Posterior cingulate gyrus (tissue), 11 donors: ENCODE measurements around the gene GHR.
A peak's percentile ranks its signal among the peaks of the same experiment; 100 is the strongest.

ENCODE experiments used
- DNase-seq, 10 donors: peaks; one replicate each; pipeline versions ENCODE4 v3.0.0 to v3.0.0-alpha.2; 2020 to 2021; ENCODE audit warnings: mixed read lengths in 3 of 10
- intact Hi-C: fragments of 100-400 bp; cut with DNase I; formaldehyde crosslinking; loops from one replicate; pipeline ENCODE4 v1.15.1; 2023

Gene GHR

DNA sequence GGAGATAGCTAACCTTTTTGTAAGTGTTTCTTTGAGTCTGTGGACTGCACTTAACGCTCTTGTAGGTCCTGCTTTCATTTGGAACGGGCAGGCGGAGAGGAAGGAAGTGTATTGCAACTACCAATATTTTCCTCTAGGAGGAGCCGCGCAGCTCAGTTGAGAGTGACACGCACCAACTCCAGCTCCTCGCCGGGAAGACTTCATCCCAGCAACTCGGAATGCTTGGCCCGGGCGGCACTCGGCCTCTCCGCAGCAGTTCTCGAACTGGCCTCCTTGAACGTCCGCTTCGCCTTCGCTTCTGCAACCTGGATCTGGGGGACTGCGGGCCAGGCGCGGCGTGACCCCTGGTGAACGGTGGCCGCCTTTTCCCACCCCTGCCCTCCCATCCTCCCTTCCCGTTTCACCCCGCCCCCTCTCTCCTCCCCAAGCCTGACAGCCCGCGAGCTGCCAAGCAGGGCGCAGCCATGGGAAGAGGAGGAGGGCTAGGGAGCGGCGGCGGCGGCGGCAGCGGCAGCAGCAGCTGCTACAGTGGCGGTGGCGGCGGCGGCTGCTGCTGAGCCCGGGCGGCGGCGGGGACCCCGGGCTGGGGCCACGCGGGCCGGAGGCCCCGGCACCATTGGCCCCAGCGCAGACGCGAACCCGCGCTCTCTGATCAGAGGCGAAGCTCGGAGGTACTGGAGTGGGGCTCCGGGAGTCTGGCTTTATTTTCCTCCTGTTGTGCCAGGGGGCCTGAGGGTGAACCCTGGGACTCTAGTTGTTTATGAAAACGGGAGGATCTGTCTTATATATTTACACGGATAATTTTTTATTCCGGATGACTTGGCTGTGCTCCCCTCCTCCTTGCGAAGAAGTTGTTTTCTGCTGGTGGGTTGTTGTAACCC is at the start of gene GHR:
GHR (plus strand) TSS at position 155 of the 881 bp plus-strand sequence. CDS start 142,436 bp downstream, outside the sequence.
- intact Hi-C loops = loop anchor here (2.0 to 10.0 kb wide), 3 partner anchors 159 to 461 kb away; no protein-coding TSS in a partner anchor

DNA sequence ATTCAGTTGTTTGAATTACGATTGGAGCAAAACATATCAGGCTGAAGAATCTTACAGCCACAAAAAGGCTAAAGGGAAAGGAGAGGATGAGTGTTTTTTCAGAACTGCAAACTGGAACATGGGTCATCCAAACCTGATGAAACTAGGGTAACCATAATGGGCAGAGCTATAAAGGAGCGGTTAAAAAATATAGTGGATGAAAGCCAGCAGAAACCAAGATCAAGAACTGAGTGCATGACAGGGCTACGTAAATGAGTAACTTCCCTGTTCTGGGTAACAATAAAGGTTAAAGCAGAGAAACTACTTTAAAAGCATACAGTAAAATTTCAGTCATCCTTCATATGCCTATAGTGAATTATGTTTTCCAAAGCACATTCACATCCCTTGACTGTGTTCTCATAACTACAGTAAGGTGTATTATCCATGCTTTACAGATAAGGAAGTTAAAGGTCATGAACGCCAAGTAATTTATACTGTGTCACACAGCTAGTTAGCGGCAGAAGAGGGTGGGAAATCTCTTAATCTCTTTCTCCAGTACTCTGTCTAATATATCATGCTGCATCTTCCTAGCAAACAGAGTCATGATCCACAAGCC is 48.5 kb upstream of the GHR start:
- DNase-seq = no peak
- intact Hi-C loops = no loop called here

More for the DNA sequence above, at the start of gene GHR:
- peak; percentile 65 to 96 (median 76) for DNase-seq

DNA sequence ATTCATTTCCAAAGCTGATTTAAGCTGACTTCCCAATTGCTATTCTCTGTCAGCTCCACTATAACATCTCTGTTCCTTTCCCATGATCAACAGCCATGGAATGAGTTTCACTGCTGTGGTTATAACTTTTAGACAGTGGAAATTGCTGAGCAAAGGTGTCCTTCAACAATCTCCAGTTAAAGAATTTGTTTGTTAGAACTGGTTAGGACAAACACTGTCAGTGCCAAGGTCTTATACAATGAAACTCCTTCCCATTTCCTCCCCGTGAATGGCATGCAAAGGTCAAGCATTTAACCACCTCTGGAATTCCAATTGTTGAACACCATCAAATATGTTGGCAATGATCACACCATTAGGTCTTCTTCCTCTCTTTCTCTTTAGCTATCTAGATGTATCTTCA is 45.7 kb upstream of the GHR start:
- intact Hi-C loops = no loop called here

DNA sequence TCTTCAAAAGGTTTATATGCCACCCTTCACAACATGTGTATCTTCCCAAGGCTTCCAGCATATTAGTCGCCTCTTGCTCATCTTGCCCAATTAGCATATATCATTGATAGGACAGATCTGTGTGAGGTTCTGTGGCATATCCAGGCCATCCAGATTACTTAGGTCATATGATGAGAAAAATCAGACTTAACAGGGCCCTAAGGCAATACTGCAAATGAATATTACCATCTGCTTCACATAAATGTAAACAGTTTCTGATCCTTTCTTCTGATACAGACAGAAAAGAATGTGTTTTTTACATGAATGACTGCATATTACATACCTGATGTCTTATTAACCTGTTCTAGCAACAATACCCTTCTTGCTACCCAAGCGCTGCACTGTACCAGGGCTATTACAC is 41.3 kb upstream of the GHR start:
- intact Hi-C loops = no loop called here
- no peak for DNase-seq

More for the DNA sequence above, 45.7 kb upstream of the GHR start:
- no peak for DNase-seq

DNA sequence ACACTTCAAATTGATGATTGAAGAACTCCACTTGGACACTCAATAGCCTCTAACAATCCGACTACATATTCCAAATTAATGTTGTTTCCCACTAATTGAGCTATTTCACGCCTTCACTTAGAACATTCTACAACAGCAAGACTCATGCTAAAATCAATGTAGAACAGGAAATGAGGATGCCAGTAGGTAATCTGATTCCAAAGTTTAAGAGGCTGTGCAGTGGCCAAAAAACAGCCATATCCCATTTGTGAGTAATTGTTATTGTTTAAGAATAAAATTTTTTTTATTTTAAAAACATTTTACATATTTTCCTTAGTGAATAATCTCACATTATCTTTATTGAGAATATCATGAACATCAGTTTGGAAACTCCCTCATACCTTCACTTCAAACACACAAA is 35.7 kb upstream of the GHR start:
- intact Hi-C loops = no loop called here
- DNase-seq = no peak

DNA sequence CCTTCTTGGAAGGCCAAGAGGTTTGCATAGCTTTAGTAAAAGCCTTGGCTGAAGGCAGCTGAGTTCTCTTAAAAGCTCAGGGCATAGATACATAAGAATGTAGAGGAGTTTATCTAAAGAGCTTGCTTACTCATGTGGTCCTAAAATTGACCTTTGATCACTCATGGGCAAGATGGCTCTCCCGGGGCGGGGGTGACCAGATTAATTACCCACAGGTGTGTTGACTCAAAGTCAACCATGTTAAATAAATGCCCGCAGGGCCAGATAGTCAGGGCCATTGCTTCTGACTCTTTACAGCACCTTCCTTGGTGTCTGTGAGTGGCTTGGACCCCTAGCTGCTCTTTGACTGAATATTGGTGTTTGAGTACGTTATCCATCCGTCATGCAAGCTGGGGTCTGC is 33.1 kb upstream of the GHR start:
- DNase-seq = peak in 2 of 10 donors; percentile 47 to 53
- intact Hi-C loops = no loop called here

DNA sequence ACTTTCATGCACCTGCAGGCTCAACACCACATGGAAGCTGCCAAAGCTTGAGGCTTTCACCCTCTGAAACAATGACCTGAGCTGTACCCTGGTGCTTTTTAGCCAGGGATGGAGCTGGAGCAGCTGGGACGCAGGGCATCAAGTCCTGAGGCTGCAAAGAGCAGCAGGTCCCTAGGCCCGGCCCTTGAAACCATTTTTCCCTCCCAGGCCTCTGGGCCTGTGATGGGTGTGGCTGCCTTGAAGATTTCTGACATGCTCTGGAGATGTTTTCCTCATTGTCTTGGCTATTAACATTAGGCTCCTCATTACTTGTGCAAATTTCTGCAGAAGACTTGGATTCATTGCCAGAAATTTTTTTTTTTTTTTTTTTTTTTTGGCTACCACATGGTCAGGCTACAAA is 30.3 kb upstream of the GHR start:
- intact Hi-C loops = no loop called here
- peak in 1 of 10 donors; percentile 22 for DNase-seq

DNA sequence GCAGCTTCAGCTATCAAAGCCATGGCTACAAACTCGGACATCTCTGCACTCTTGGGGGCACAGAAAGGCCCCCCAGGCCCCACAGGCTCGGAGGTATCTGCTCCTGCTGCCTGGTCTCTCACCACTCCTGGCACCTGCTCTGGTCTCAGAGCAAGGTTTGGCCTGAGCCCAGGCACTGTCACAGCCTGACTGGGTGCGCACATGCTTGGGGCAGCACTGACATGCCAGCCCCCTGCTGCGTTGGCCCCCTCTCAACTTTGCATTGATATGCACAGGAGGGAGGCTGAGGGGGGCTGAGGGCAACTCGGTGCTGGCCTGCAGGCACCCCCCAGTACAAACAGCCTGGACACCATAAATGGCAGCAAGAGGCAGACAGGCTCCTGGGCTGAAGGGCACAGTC is 27.1 kb upstream of the GHR start:
- intact Hi-C loops = no loop called here
- DNase-seq = peak in 3 of 10 donors; percentile 65 to 73 (median 72)

DNA sequence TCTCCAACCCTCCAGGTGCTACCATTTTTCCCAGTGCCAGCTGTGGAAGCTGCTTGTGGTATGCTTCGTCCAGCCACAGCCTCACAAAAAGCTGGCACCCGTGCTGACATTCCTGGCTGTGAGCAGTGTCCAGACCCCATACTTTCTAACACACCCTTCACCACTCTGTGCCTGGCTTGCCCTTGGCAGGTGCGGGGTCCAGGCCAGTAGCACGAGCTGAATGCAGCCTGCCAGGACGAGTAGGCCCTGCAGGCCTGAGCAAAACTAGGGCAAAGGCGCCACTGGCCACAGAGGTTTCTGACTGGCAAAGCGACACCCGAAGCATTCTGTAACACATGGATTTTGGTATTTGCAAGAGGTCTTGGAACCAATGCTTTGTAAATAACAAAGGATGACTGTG is 26.0 kb upstream of the GHR start:
- peak in 1 of 10 donors; percentile 45 for DNase-seq
- intact Hi-C loops = no loop called here

DNA sequence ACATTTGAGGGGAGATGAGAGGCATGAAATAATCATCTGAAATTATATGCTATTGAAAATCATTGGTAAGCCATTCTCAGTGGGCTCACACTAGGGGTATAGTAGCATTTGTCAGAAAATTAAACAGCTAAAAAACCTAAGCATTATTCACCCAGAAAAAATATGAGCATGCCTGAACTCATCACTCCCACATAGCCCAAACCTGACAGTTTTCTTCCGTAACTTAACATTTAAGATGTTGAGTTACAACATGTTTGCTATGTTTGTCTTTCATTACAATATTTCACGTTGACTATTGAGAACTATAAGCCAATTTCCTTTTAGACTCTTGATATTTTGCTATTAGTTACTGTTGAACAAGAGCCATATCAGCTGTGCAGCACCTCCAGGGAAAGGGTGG is 23.5 kb upstream of the GHR start:
- intact Hi-C loops = no loop called here
- no peak for DNase-seq

DNA sequence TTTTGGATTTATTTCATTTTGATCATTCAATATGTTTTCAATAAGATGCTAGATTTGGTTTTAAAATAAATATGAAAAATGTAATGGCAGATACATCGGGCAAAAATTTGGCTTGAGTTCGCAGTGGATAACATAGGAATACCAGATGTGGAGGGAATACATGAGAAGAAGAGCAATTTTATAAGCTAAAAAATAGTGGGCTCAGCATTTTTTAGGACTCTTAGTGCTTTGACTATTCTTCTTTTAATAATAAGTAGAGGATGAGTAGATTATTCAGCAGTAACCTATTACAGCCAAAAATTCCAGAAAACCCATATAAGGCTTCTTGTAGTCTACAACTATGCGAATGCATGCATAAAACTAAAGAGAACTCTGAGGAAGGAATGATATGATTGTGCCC is 22.8 kb upstream of the GHR start:
- DNase-seq = no peak
- intact Hi-C loops = no loop called here

DNA sequence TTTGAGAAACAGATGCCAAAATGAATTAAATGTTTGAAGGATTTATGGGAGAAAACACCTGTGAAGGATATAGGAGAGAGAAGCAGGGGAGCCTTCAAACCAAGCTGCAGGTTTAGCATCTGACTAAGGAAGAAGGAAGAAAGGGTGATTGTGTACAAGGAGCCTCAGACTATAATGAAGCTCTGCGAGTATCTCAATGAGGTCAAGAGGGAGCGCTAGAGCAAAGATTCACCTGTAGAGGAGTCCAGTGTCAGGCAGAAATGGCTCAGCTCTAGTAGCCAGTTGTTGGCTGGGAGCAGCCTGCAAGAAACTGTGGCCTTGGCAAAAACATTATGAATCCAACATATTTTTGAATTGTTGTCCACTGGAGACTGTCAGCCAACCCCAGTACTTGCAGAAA is 20.0 kb upstream of the GHR start:
- DNase-seq = no peak
- intact Hi-C loops = no loop called here

DNA sequence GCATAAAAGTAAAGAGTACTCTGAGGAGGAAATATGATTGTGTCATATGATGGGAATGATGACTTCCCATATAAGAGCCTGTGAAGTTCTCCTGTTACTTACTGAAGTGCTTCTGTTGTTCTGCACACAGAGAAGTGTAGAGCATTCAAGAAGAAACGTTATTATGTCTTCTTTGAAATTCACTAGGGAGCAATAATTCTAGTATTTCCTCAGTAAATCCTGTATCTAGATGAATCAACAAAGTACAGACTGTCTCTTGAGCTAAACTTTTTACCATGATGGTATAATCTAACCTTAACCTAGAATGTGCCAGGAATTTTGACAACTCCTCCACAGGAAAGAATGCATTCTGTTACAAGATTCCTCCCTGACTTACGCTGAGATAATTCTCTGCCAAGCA is 18.9 kb upstream of the GHR start:
- intact Hi-C loops = no loop called here
- no peak for DNase-seq

DNA sequence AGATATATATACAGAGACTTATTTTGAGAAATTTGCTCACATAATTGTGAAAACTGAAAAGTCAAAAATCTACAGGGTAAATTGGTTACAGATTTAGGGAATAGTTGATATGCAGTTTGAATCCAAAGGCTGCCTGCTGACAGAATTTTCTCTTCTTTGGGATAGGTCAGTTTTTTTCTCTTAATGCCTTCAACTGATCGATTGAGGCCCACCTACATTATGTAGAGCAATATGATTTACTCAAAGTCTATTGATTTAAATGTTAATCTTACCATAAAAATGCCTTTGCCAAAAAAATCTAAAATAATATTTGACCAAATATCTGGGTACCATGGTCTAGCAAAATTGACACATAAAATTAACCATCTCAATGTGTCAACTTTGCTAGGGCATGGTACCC is 3.9 kb upstream of the GHR start:
- DNase-seq = no peak
- intact Hi-C loops = no loop called here

DNA sequence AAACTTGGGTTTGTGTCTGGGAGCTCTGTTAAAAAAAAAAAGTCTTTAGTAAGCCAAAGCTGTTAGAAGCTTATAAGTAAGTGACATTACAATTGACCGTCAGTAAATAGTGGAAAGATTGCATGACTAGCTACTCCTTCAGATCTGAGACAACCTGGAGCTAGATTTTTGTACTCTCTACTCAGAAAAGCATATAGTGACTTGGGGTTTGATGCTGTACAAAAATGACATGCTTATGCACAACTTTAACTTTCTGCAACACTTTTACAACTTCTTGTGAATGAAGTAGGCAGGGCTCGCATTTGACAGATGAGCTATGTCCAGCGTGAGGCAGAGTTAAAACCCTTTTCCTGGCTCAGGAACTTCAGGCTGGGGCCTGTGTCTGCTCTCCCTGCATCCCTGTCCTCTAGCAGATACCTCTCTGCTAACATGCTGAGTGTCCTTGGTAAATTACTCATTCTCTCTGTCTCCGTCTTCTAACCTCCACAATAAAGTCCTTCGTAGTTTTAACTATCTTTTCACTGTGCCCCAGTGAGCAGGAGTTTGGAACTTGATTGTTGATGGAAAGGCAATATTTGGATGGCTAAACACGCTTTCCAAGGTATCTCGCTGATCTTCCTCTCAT is 471 bp upstream of the GHR start:
- DNase-seq = no peak
- intact Hi-C loops = loop anchor here (2.0 to 10.0 kb wide), 3 partner anchors 160 to 462 kb away; no protein-coding TSS in a partner anchor

DNA sequence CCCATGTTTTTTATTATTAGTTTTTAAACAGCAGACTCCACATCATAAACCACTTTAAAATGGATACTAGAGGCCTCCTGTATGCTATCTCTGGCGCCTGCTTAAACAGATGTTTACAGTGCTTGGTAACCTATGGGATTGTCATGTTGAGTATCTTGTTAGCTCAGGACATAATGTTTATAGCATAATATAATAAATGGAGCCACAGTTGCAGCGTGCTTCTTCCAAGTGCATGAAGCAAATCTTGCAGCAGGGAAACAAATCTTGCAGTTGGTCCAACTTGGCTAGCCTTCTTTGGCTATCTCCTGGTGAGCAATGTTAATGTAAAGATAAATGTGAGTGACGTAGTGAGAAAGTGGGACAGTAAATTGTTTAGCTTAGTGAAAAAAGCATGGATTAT is 2.8 kb downstream of the GHR start:
- intact Hi-C loops = loop anchor here (10.0 kb wide), 1 partner anchor 459 kb away; no protein-coding TSS in a partner anchor
- DNase-seq = no peak

DNA sequence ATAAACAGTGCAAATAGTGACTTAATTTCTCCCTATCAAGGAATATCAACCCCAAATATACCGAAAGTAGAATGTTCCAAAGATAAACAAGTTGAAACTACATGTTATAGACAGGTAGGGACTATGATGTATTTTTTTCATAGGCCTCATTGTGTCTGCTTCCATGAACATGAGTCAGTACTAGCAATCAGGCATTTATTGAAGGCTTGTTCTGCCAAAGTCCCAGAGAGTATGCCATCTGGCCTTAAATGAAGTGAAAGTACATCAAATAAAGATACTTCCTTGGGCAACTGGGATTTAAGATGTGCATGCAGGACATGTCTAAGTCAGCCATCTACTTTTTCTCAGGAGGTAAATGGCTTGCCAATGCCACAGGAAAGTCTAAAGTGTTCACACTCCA is 6.5 kb downstream of the GHR start:
- intact Hi-C loops = loop anchor here (10.0 kb wide), 1 partner anchor 455 kb away; no protein-coding TSS in a partner anchor
- DNase-seq = no peak

DNA sequence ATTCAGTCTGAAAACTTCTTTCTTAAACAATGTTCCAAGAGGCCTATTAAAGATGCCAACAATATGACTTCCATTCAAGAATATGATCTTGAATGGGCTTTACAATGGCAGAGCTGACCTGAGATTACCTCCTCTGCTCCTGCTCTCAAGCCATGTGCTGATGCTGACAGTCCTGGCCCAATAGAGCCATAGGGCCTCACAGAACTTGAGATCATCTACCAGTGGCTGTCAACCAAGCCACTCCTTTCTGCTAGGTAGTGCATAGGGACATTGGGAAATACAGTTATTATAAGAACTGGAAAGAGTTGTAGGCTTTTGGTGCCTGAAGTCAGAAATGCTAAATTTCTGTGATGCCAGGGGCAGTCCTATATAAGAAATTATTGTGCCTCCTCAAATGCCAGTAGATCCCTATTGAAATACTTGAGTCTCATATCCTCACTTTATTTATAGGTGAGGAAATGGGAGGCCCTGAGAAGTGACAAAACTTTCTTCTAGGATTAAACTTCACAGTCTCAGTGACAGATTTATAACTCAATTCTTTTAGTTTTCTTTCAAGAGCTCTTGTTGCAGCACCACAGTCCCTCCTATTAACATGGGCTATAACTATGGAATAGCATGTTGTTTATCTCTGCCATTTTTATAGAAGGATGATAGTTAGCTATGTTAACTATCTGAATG is 10.9 kb downstream of the GHR start:
- DNase-seq = no peak
- intact Hi-C loops = no loop called here

DNA sequence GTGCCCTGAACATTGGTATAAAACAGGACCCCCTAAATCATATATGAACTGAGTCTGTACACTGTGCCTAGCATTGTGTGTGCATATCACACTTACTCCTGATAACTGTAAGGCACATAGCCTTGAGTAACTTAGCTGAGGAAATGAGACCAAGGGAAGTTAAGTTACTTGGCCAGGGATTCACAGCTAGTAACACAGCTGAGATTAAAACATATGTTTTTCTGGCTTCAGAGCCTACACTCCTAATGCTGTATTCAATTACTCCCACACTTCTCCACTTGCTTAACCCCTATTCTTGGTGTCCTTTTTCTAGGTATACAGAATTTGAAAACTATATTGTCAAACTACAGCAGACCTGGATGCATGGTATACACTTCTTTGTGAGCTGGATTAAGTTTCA is 12.8 kb downstream of the GHR start:
- DNase-seq = no peak
- intact Hi-C loops = no loop called here

DNA sequence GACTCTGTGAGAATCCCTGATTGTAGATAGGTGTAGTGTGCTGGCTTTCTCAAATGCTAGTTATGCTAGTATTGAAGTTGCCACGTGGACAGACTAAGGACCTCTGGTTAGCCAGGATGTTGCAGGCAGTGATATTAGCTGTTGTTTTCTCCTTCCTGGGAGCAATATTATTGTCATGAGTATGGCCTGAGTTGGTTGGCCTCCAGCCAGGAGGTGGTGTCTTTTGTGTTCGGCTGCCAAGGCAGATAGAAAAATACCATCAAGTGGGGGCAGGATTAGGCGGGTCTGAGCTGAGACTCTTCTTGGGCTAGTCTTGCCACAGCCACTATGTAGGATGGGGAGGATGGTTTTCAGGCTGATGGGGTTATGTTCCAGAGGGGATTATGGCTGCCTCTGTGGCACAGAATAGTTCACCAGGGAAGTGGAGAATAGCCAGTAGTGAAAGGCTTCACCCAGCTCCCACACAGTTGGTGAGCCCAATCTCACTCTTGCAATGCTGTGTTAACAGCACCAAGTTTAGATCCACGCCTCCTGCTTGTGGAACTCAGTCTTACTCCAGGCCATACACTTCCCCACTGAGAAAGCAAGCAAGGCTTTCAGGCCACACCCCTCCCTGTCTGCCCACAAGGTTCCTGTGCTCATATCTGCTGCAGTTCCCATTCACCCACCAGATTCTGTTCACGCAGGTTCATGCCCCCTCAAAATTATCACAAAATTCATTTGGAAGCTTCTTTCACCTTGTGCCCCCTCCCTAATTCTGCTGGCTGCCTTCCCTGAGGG is 31.2 kb downstream of the GHR start:
- DNase-seq = peak in 1 of 10 donors; percentile 33
- intact Hi-C loops = no loop called here
